HFF-Myc (cell line): Measurements from ENCODE around the gene PRSS27.

Source experiments
- DNase-seq: peaks from one replicate; pipeline ENCODE4 v3.0.0-alpha.2; 2011; ENCODE audit warnings: low read depth; ENCODE audit errors: extremely low read depth
- H3K4me3 ChIP-seq: replicated peaks from 2 replicates; pipeline ENCODE4 v1.5.1; 2011; ENCODE audit warnings: low read depth, mild to moderate bottlenecking, control low read depth, low read length
- TF ChIP-seq, protein P1 (sequence below): IDR thresholded peaks from 2 replicates; pipeline ENCODE4 v1.5.1; 2012; ENCODE audit warnings: mild to moderate bottlenecking, low read depth, low read length, control low read depth; ENCODE audit errors: missing control alignments

The PRSS27 gene

DNA sequence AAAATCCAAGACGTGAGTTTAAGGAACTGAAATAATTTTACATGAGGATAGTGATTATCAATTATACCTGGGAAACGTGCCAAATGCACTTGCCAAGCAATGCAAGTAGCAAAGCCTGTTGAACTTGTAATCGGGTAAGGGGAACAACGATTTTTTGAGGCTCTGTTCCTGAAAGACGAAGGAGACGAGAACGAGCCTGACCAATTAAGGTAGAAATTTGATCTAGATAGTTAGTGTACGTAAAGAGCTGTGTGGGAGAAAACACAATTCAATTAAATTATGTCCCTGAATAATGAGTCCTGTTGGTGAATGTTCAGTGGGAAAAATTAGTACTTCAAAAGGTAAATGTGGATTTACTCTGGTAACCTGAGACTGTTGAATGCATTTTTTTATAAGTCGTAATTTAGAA is 55.4 kb downstream of the PRSS27 start:
- TF ChIP-seq, protein P1, sequence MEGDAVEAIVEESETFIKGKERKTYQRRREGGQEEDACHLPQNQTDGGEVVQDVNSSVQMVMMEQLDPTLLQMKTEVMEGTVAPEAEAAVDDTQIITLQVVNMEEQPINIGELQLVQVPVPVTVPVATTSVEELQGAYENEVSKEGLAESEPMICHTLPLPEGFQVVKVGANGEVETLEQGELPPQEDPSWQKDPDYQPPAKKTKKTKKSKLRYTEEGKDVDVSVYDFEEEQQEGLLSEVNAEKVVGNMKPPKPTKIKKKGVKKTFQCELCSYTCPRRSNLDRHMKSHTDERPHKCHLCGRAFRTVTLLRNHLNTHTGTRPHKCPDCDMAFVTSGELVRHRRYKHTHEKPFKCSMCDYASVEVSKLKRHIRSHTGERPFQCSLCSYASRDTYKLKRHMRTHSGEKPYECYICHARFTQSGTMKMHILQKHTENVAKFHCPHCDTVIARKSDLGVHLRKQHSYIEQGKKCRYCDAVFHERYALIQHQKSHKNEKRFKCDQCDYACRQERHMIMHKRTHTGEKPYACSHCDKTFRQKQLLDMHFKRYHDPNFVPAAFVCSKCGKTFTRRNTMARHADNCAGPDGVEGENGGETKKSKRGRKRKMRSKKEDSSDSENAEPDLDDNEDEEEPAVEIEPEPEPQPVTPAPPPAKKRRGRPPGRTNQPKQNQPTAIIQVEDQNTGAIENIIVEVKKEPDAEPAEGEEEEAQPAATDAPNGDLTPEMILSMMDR = no peak
- DNase-seq = no peak
- no peak overlapping the region for H3K4me3 ChIP-seq

DNA sequence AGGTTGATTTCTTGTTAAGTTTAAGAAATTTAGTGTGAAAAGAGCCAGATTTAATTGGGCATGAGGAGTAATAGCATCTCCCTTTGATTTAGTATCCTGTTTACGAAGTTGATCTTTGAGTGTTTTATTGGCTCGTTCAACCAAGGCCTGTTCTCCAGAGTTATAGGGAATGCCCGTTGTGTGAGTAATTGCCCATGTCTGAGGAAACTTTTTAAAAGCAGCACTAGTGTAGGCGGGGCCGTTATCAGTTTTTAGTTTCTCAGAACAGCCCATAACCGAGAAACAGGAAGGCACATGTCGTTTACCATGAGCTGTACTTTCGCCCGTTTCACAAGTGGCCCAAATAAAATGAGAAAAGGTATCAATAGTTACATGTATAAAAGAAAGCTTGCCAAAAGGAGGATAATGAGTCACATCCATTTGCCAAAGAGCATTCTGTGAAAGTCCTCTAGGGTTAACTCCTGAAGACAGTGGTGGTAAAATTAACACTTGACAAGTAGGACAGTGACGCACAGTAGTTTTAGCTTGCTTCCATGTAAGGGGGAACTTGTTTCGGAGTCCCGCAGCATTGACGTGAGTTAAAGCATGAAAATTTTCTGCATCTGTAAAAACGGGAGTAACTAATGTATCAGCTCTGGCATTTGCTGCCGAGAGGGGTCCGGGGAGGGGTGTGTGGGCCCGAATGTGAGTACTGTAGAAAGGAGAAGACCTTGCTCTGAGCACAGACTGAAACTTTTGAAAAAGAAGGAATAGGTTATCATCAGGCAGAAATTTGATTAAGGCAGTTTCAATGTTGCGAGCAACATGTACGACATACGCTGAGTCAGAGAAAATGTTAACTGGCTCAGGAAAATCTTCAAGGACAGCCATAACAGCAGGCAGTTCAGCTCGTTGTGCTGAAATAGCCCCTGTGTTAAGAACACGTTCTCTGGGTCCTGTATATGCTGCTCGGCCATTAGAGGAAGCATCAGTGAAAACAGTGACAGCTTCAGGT is 56.2 kb downstream of the PRSS27 start:
- no peak for DNase-seq
- TF ChIP-seq, protein P1 = no peak
- no peak overlapping the region for H3K4me3 ChIP-seq
